Kidney (tissue), 22 donors: ENCODE data around the gene CHTOP. TPM values are rescaled to one million over a fixed set of nuclear protein-coding genes. Genes with fewer than 3 reads are reported as not detected.

ENCODE experiments used
- DNase-seq, 5 donors: peaks; one replicate each; pipeline ENCODE4 v3.0.0-alpha.2; 2013 to 2020
- FAIRE-seq: peaks from 2 replicates; lab custom pipeline; 2012; peaks lifted over from hg19 to GRCh38; lab: Jason Lieb, UNC
- H3K27ac ChIP-seq, 2 donors: one replicate each; pipeline ENCODE4 v1.7.0; 2013; ENCODE audit warnings: low read depth in 2 of 2, low read length in 2 of 2, inconsistent platforms in 1 of 2
- H3K27me3 ChIP-seq: one replicate; pipeline ENCODE4 v1.7.1; 2013; ENCODE audit warnings: low read length, inconsistent platforms; ENCODE audit not compliant: control insufficient read depth, insufficient read depth
- H3K36me3 ChIP-seq, 3 donors: one replicate each; pipeline versions ENCODE4 v1.7.0 to v1.7.1; 2013; ENCODE audit warnings: low read length in 3 of 3, control low read depth in 1 of 3, inconsistent platforms in 1 of 3; ENCODE audit not compliant: insufficient read depth in 3 of 3, control insufficient read depth in 2 of 3
- H3K4me1 ChIP-seq, 3 donors: one replicate each; pipeline versions ENCODE4 v1.7.0 to v1.7.1; 2013; ENCODE audit warnings: low read length in 3 of 3, inconsistent platforms in 1 of 3, low read depth in 1 of 3; ENCODE audit not compliant: control insufficient read depth in 2 of 3, insufficient read depth in 2 of 3
- H3K4me3 ChIP-seq, 3 donors: one replicate each; pipeline versions ENCODE4 v1.7.0 to v1.8.1; 2013; ENCODE audit warnings: low read length in 3 of 3, control low read depth in 1 of 3, inconsistent platforms in 1 of 3
- H3K9ac ChIP-seq, 3 donors: one replicate each; pipeline versions ENCODE4 v1.7.0 to v1.7.1; 2013; ENCODE audit warnings: low read length in 3 of 3, control low read depth in 1 of 3, inconsistent platforms in 1 of 3
- H3K9me3 ChIP-seq, 3 donors: one replicate each; pipeline versions ENCODE4 v1.7.0 to v1.7.1; 2013; ENCODE audit warnings: low read length in 3 of 3, control low read depth in 1 of 3, inconsistent platforms in 1 of 3; ENCODE audit not compliant: control insufficient read depth in 2 of 3, insufficient read depth in 1 of 3
- CTCF ChIP-seq: IDR thresholded peaks from 3 replicates; pipeline ENCODE4 v1.5.1; 2012; ENCODE audit warnings: mild to moderate bottlenecking, moderate library complexity, borderline replicate concordance; ENCODE audit not compliant: insufficient read depth; ENCODE audit errors: extremely low read depth
- intact Hi-C: fragments of 100-400 bp; cut with DNase I; formaldehyde crosslinking; loops from one replicate; pipeline ENCODE4 v1.11.1; 2022
- long read RNA-seq, 10 donors: library from polyadenylated mRNA in 1 of 10; unstranded in 1 of 10; transcript quantifications; one replicate each; pipeline ENCODE4 v2.0.0 and lab custom pipeline, GENCODE V29; 2021 to 2026
- polyA plus RNA-seq: library from polyadenylated mRNA; stranded (reverse); fragments of 350-450 nt; fragmentation: Illumina TruSeq; extraction: RNeasy Lipid Tissue Mini Kit (QIAGEN cat#74804); gene quantifications from one replicate; pipeline ENCODE4 v1.2.3, GENCODE V29; 2014; ENCODE audit warnings: low read depth, low replicate concordance; ENCODE audit not compliant: insufficient read depth
- total RNA-seq: library from RNA; stranded (reverse); fragmentation: NEBNext Ultra II Directional; extraction: Animal tissue kit (Norgen Biotek cat#: 25700); gene quantifications from one replicate; pipeline ENCODE4 v1.2.1, GENCODE V29; 2021
- donor health status: control.
- donor health status: control.
- donor health status: control.
- donor health status: control.
- donor health status: control.
- donor health status: DM: yes; HTN: yes; CAD: no.
- donor health status: Normal renal cell carcinoma (clear cell type).

Gene CHTOP, protein sequence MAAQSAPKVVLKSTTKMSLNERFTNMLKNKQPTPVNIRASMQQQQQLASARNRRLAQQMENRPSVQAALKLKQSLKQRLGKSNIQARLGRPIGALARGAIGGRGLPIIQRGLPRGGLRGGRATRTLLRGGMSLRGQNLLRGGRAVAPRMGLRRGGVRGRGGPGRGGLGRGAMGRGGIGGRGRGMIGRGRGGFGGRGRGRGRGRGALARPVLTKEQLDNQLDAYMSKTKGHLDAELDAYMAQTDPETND
- total RNA-seq (83.6 TPM), polyA plus RNA-seq (71.1 TPM)
- long read RNA-seq, donor 1, transcript CHTOP-204 (6 exons, 2,096 nt) = minor isoform, 8 of 29 reads
- long read RNA-seq, donor 1, transcript CHTOP-203 (6 exons, 2,165 nt) = major isoform, 14 of 29 reads
- long read RNA-seq, donor 1, partial matches to known transcripts = 6 of 29 reads
- long read RNA-seq, donor 1, other reads (novel, unspliced or antisense) = 0 of 29 reads
- long read RNA-seq, donor 2, transcript CHTOP-204 (6 exons, 2,096 nt) = minor isoform, 14 of 53 reads
- long read RNA-seq, donor 2, transcript CHTOP-203 (6 exons, 2,165 nt) = major isoform, 15 of 53 reads
- long read RNA-seq, donor 2, partial matches to known transcripts = 22 of 53 reads
- long read RNA-seq, donor 2, other reads (novel, unspliced or antisense) = 0 of 53 reads
- long read RNA-seq, donor 3, transcript CHTOP-203 (6 exons, 2,165 nt) = major isoform, 11 of 879 reads
- long read RNA-seq, donor 3, transcript CHTOP-204 (6 exons, 2,096 nt) = minor isoform, 6 of 879 reads
- long read RNA-seq, donor 3, partial matches to known transcripts = 590 of 879 reads
- long read RNA-seq, donor 3, other reads (novel, unspliced or antisense) = 271 of 879 reads
- long read RNA-seq, donor 4, transcript CHTOP-203 (6 exons, 2,165 nt) = major isoform, 8 of 12 reads
- long read RNA-seq, donor 4, partial matches to known transcripts = 0 of 12 reads
- long read RNA-seq, donor 4, other reads (novel, unspliced or antisense) = 0 of 12 reads
- long read RNA-seq, donor 5, partial matches to known transcripts = 0 of 2 reads
- long read RNA-seq, donor 5, other reads (novel, unspliced or antisense) = 0 of 2 reads
- long read RNA-seq, donor 6, transcript CHTOP-203 (6 exons, 2,165 nt) = major isoform, 11 of 46 reads
- long read RNA-seq, donor 6, transcript CHTOP-204 (6 exons, 2,096 nt) = minor isoform, 10 of 46 reads
- long read RNA-seq, donor 6, partial matches to known transcripts = 24 of 46 reads
- long read RNA-seq, donor 6, other reads (novel, unspliced or antisense) = 0 of 46 reads
- long read RNA-seq, donor 7, transcript CHTOP-203 (6 exons, 2,165 nt) = major isoform, 19 of 67 reads
- long read RNA-seq, donor 7, transcript CHTOP-204 (6 exons, 2,096 nt) = minor isoform, 18 of 67 reads
- long read RNA-seq, donor 7, partial matches to known transcripts = 4 of 67 reads
- long read RNA-seq, donor 7, other reads (novel, unspliced or antisense) = 24 of 67 reads
- long read RNA-seq, donor 8, transcript CHTOP-203 (6 exons, 2,165 nt) = major isoform, 17 of 43 reads
- long read RNA-seq, donor 8, transcript CHTOP-204 (6 exons, 2,096 nt) = minor isoform, 8 of 43 reads
- long read RNA-seq, donor 8, partial matches to known transcripts = 16 of 43 reads
- long read RNA-seq, donor 8, other reads (novel, unspliced or antisense) = 0 of 43 reads
- long read RNA-seq, donor 9, transcript CHTOP-204 (6 exons, 2,096 nt) = minor isoform, 5 of 12 reads
- long read RNA-seq, donor 9, transcript CHTOP-203 (6 exons, 2,165 nt) = major isoform, 7 of 12 reads
- long read RNA-seq, donor 9, partial matches to known transcripts = 0 of 12 reads
- long read RNA-seq, donor 9, other reads (novel, unspliced or antisense) = 0 of 12 reads
- long read RNA-seq, donor 10, transcript CHTOP-203 (6 exons, 2,165 nt) = major isoform, 13 of 45 reads
- long read RNA-seq, donor 10, partial matches to known transcripts = 24 of 45 reads
- long read RNA-seq, donor 10, other reads (novel, unspliced or antisense) = 5 of 45 reads

DNA sequence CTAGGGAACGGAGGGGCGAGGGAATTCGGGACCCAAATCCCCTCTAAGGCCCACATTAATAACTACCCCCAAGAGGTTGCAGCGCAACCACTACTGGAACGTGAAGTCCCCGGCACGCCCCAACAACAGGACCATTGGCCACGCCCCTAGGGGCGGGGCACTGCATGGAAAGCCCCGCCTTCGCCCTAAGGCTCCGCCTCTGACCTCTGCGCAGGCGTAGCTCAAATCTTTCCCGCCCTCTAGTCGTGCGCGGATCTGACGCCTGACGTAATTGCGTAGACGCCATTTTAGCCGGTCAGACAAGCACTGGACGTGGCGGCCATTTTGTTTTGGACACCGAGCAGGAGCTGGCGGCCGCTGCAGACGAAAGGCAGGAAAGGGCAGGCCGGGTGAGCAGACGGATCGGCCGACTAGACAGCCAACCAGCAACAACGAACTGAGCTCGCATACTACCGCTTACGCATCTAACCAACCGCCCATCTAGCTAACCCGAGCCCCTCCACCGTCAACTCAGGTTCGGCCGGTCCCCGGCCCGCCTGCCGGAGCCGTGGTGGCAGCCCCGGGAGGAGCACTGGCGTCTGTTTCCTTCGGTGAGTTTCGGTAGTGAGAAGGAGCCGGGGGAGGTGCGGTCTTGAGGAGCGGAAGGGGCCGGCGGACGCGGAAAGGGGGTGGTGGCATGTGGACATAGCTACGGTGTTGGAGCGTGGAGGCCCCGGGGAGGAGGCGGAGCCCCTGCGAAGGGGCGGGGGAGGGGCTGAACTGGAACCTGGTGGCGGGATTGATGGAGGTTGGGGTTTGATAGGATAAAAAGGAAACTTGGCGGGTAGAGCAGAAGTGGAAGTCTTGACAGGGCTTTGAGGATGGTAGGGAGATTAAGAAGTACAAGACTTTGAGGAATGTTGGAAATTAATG is at the start of gene CHTOP:
Gene CHTOP, plus strand, starts transcription at position 313 of the 912 bp plus-strand sequence. CDS start 2,523 bp downstream, outside the sequence.
- peak; percentile 98 to 99 (median 99) for DNase-seq
- Histone ChIP-seq H3K27ac (peak within 1 kb of the TSS; percentile 100), H3K27me3 (no peaks in the 10 kb centered on the region), H3K36me3 (peaks cover 9 to 27% (median 17%) of the 10 kb centered on the region in 3 donors), H3K9me3 (no peaks in the 10 kb centered on the region), H3K9ac (peak within 1 kb of the TSS; percentile 97 to 100 (median 97)), H3K4me1 (peaks cover 0 to 15% (median 12%) of the 10 kb centered on the region in 3 donors), H3K4me3 (peak within 1 kb of the TSS; percentile 92 to 99 (median 98))
- peak; percentile 30 for FAIRE-seq
- intact Hi-C loops = no loop called here
- no peak for TF ChIP-seq CTCF

GRCh38 chr1:153585006-153585405 is 48.9 kb upstream of the CHTOP start:
- Histone ChIP-seq H3K27me3 (no peaks in the 10 kb centered on the region), H3K9ac (no peak overlapping the region), H3K4me1 (no peaks in the 10 kb centered on the region), H3K4me3 (no peak overlapping the region), H3K36me3 (no peaks in the 10 kb centered on the region), H3K27ac (no peak overlapping the region), H3K9me3 (no peaks in the 10 kb centered on the region)
- FAIRE-seq = no peak
- intact Hi-C loops = no loop called here
- TF ChIP-seq CTCF = no peak
- no peak for DNase-seq
